ENCODE measurements around the gene NID2. TPM values are rescaled to one million over a fixed set of nuclear protein-coding genes. Genes with fewer than 3 reads are reported as not detected.

Gene NID2
- total and polyA plus RNA-seq, 3 donors from 2014 or later, result 5.3 to 10.6 (median 8.1) TPM

DNA sequence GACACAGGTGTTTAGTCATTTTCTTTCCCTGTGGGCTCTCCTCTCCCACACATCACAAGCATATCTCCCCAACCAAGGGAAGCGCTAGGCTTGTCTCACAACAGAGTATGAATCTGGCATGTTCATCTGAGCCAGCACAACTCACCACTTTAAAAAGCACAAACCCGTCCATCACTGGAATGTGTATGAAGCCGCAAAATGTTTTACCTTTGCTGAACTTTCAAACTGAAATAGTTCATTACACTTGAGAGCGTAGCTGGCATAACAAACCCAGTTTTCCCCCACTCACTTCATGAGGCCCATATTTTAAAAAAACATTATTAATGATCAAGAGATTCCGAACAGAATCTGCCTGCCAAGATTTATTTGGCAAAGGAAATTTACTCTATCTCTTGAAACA is 15.8 kb downstream of the NID2 start:
- Histone ChIP-seq H3K36me3 (ENCODE audit: low read depth, missing control alignments) (no peaks in the 10 kb centered on the region), H3K27ac (peak overlapping the region in 1 of 2 donors; percentile 28), H3K9me3 (no peaks in the 10 kb centered on the region), H3K4me3 (no peak overlapping the region), H3K4me1 (peaks cover 11% of the 10 kb centered on the region), H3K27me3 (no peaks in the 10 kb centered on the region)
- intact Hi-C loops (cut with DNase I; ENCODE audit: low total_unique reads), result no loop called here
- WGBS, 2 donors, result 67 to 72% methylated on average over 5 of the region's 5 CpGs
- no peak for TF ChIP-seq POLR2A (IDR thresholded peaks at IDR 0.05)
- TF ChIP-seq, protein P1, sequence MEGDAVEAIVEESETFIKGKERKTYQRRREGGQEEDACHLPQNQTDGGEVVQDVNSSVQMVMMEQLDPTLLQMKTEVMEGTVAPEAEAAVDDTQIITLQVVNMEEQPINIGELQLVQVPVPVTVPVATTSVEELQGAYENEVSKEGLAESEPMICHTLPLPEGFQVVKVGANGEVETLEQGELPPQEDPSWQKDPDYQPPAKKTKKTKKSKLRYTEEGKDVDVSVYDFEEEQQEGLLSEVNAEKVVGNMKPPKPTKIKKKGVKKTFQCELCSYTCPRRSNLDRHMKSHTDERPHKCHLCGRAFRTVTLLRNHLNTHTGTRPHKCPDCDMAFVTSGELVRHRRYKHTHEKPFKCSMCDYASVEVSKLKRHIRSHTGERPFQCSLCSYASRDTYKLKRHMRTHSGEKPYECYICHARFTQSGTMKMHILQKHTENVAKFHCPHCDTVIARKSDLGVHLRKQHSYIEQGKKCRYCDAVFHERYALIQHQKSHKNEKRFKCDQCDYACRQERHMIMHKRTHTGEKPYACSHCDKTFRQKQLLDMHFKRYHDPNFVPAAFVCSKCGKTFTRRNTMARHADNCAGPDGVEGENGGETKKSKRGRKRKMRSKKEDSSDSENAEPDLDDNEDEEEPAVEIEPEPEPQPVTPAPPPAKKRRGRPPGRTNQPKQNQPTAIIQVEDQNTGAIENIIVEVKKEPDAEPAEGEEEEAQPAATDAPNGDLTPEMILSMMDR (IDR thresholded peaks at IDR 0.05), result no peak
- DNase-seq, result no peak

DNA sequence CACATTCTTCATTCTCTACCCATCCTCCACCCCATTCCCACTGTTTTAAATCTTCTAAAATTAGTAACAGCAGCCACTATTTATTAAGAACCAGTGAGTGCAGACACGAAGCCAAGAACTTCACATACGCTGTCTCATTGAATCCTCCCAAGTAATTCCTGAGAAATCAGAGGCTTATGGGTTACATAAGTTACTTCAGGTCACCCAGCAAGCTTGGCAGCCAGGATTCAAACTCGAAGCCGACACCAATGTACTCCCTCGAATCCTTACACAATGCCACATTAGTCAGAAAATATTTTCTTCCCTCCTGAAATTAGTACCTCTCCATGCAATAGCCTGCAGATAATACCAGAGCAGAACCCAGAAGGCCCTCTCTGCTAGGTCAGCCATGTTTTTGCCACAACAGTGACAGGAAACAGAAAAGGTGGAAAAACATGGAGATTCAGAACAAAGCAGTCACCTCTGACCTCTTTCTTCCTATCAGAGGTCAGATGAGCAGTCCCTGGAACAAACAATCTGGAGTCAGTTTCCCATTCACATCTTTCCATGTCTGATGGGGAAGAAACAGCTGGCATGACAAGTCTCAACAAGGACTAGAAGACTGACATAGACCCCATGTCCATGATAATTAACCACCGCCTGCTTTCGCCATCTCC is 16.4 kb downstream of the NID2 start:
- TF ChIP-seq, protein P1 (IDR thresholded peaks at IDR 0.05), result no peak
- no peak for TF ChIP-seq POLR2A (IDR thresholded peaks at IDR 0.05)
- 73 to 76% methylated on average over 7 of the region's 7 CpGs for WGBS, 2 donors
- H3K4me3 ChIP-seq, result no peak overlapping the region
- H3K36me3 ChIP-seq (ENCODE audit: low read depth, missing control alignments), result no peaks in the 10 kb centered on the region
- intact Hi-C loops (cut with DNase I; ENCODE audit: low total_unique reads), result no loop called here
- DNase-seq, result no peak
- no peaks in the 10 kb centered on the region for H3K27me3 ChIP-seq
- H3K27ac ChIP-seq, result peak overlapping the region in 1 of 2 donors; percentile 28
- H3K9me3 ChIP-seq, result no peaks in the 10 kb centered on the region
- H3K4me1 ChIP-seq, result peaks cover 11% of the 10 kb centered on the region

DNA sequence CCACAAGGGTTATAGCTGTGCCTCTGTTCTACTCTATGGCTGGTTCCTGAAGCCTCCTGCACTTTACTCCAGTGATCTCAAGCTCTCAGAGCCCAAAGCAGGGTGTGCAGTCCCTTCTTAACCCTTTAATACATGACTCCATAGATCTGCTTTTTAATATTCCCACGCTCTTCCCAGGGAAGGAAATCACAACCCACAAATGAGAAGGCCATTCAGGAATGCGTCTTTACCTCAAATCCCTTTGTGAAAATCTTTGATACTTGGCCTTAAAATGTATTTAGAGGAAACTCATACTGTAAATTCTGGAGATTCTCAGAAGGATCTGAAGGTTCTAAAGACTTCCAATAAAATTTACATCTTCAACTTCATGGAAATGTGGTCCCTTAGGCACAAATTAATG is 17.0 kb downstream of the NID2 start:
- Histone ChIP-seq H3K9me3 (no peaks in the 10 kb centered on the region), H3K36me3 (ENCODE audit: low read depth, missing control alignments) (no peaks in the 10 kb centered on the region), H3K4me1 (peaks cover 11% of the 10 kb centered on the region), H3K27ac (peak overlapping the region in 1 of 2 donors; percentile 22), H3K27me3 (no peaks in the 10 kb centered on the region), H3K4me3 (no peak overlapping the region)
- no peak for TF ChIP-seq POLR2A (IDR thresholded peaks at IDR 0.05)
- TF ChIP-seq, protein P1 (IDR thresholded peaks at IDR 0.05), result no peak
- WGBS, 2 donors, result 54 to 65% methylated on average over 2 of the region's 2 CpGs
- DNase-seq, result no peak
- intact Hi-C loops (cut with DNase I; ENCODE audit: low total_unique reads), result no loop called here

DNA sequence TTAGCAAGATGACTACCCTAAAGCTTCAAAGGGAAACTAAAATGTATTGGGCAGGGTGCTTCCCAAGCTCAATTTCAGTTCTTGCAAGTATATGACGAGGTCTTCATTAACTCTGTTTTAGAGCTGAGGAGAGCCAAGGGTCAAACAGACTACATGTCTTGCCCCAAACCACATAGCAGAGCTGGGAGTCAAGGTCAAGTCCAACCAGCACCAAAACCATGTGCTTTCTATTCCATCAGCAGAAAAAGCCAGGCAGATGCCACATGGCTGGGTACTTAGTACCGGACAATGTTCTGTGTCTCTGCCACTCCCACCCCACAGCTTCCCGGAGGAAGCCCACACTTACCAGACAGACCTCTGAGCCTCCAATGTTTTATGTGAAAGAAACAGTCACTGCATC is 17.6 kb downstream of the NID2 start:
- Histone ChIP-seq H3K27me3 (no peaks in the 10 kb centered on the region), H3K36me3 (ENCODE audit: low read depth, missing control alignments) (no peaks in the 10 kb centered on the region), H3K9me3 (no peaks in the 10 kb centered on the region), H3K4me3 (no peak overlapping the region), H3K4me1 (peaks cover 11% of the 10 kb centered on the region), H3K27ac (peak overlapping the region in 1 of 2 donors; percentile 4)
- WGBS, 2 donors, result 39 to 55% methylated on average over 3 of the region's 3 CpGs
- TF ChIP-seq, protein P1 (IDR thresholded peaks at IDR 0.05), result no peak
- no peak for TF ChIP-seq POLR2A (IDR thresholded peaks at IDR 0.05)
- DNase-seq, result no peak
- intact Hi-C loops (cut with DNase I; ENCODE audit: low total_unique reads), result no loop called here

All from testis (tissue), 3 donors.